ENCODE results near the gene UBE2G2.

DNA sequence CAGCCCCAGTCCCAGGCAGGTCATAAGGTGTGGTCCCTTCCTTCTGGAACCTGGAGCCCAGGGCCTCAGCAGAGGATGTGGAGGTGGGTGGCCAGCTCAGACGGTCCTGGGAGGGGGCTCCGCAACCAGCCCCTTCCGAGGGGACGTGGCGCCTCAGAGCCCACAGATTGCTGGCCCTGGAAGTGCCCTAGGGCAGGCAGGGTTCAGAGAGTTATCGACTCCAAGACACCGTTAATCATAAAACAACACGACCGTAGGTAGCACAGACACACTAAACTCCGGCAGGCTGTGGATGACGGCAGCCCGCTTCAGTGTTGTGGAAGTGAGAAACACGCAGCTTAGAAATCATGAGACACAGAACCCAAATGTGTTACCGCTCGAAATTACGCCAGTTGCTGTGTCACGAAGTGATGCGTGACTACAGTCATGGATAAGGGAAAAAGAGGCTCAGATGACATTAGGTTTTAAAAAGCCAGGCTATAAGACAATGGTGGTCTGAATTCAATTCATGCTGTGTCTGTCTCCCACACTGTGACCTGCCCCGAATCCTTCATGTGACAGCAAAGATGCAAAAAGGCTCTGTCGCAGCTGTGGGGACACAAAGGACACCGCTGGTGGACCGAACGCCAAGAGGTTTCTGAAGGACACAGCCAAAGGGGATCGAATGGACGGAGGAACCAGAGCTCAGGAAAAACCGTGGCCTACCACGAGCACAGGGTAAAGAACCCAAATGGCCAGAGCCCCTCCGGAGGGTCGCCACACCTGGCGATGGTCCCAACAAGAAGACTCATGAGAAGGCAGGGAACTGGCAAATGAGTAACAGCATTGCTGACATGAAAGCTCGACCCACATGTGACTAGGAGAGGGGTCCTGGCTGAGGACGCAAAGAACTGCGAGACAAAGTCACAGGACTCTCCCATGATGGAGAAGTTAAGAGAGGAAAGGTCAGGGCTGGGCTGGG, 17.9 kb upstream of the UBE2G2 start:
- TF ChIP-seq SIN3A (IDR thresholded peaks at IDR 0.05; ENCODE audit: borderline replicate concordance, insufficient read depth, low read length) (no peak), POLR2AphosphoS5 (IDR thresholded peaks at IDR 0.05; ENCODE audit: low read depth, low read length) (no peak), TAF1 (IDR thresholded peaks at IDR 0.05; ENCODE audit: borderline replicate concordance, insufficient read depth, low read length) (no peak), FOXP2 (optimal IDR thresholded peaks at IDR 0.05; ENCODE audit: borderline replicate concordance, extremely low read depth, extremely low read length, insufficient read depth) (no peak)
- TF ChIP-seq, protein P1, sequence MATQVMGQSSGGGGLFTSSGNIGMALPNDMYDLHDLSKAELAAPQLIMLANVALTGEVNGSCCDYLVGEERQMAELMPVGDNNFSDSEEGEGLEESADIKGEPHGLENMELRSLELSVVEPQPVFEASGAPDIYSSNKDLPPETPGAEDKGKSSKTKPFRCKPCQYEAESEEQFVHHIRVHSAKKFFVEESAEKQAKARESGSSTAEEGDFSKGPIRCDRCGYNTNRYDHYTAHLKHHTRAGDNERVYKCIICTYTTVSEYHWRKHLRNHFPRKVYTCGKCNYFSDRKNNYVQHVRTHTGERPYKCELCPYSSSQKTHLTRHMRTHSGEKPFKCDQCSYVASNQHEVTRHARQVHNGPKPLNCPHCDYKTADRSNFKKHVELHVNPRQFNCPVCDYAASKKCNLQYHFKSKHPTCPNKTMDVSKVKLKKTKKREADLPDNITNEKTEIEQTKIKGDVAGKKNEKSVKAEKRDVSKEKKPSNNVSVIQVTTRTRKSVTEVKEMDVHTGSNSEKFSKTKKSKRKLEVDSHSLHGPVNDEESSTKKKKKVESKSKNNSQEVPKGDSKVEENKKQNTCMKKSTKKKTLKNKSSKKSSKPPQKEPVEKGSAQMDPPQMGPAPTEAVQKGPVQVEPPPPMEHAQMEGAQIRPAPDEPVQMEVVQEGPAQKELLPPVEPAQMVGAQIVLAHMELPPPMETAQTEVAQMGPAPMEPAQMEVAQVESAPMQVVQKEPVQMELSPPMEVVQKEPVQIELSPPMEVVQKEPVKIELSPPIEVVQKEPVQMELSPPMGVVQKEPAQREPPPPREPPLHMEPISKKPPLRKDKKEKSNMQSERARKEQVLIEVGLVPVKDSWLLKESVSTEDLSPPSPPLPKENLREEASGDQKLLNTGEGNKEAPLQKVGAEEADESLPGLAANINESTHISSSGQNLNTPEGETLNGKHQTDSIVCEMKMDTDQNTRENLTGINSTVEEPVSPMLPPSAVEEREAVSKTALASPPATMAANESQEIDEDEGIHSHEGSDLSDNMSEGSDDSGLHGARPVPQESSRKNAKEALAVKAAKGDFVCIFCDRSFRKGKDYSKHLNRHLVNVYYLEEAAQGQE (IDR thresholded peaks at IDR 0.05; ENCODE audit: insufficient read depth in 1 of 2, low read depth in 2 of 2, low read length in 2 of 2): no peak
